GM21360 (cell line): Measurements from ENCODE around the gene ENTR1.
"Not testable (repeated sequence)": the region's sequence is repeated elsewhere in the genome, so short reads cannot be mapped to it uniquely, and the experiment has no call there.

Source experiments
- ATAC-seq: cut with Tn5 transposase; IDR thresholded peaks from one replicate; pipeline ENCODE4 v1.9.1; 2021; ENCODE audit warnings: mild to moderate bottlenecking, moderate library complexity; ENCODE audit not compliant: unreplicated experiment

Gene ENTR1

DNA sequence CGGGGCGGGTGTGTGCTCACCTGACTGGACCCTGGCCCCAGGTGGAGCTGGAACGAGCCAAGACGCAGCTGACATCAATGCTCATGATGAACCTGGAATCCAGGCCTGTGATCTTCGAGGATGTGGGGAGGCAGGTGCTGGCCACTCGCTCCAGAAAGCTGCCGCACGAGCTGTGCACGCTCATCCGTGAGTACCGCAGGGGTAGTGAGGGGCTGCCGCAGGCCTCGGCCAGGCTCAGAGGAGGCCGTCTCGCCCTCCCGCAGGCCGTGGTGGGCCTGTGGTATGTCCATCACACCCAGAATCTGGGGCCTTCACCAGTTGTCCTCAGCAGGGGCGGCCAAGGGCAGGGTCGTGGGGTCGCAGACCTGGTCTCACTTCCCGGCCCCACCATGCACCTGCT, 11.4 kb upstream of the ENTR1 start:
- no peak for ATAC-seq

DNA sequence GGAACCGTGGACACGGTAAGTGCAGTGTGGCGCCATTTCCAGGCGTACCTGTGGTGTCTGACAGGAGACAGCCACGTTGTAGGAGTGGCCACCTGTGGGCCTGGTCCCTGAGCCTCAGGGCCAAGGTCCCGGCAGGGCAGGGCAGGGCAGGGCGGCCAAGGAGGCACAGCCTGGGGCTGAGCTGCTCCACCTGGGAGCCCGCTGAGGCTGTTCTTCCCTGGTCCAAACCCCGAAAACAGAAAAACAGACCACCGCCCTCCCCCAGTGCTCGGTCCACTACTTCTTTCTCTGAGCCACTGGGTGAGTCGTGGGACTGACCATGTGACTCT, 8.6 kb upstream of the ENTR1 start:
- ATAC-seq, result no peak

DNA sequence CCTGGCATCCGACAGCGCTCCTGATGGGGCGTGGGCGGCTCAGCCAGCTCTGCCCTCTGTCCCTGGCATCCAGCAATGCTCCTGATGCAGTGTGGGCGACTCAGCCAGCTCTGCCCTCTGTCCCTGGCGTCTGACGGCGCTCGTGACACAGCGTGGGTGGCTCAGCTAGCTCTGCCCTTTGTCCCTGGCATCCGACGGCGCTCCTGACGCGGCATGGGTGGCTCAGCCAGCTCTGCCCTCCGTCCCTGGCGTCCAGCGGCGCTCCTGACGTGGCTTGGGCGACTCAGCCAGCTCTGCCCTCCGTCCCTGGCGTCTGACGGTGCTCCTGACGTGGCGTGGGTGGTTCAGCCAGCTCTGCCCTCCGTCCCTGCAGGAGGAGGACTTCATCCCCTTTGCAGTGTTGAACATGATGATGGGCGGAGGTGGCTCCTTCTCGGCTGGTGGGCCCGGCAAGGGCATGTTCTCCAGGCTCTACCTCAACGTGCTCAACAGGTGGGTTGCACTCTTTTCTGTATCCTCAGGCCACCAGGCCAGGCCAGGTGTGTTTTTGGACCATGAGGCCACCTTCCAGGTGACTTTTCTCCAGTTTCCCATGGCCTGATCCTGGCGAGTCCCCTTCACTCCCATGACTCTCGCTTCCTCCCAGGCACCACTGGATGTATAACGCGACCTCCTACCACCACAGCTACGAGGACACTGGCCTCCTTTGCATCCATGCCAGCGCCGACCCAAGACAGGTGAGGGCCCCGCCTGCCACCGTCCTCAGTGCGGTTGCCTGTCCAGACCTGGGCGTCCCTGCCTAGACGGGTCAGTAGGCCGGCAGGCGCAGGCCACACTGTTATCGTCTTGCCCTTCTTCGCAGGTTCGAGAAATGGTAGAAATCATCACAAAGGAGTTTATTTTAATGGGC, 8.0 kb upstream of the ENTR1 start:
- ATAC-seq, result no peak

DNA sequence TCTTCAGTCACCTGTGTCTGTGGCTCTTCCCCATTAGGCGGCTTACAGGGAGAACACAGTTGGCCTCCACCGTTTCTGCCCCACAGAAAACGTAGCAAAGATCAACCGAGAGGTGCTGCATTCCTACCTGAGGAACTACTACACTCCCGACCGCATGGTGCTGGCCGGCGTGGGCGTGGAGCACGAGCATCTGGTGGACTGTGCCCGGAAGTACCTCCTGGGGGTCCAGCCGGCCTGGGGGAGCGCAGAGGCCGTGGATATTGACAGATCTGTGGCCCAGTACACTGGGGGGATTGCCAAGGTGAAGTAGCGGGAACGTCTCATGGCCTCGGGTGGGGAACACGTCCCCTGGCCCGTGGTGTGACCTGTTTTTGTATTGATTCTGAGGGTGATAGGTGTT, 6.5 kb upstream of the ENTR1 start:
- ATAC-seq, result no peak

DNA sequence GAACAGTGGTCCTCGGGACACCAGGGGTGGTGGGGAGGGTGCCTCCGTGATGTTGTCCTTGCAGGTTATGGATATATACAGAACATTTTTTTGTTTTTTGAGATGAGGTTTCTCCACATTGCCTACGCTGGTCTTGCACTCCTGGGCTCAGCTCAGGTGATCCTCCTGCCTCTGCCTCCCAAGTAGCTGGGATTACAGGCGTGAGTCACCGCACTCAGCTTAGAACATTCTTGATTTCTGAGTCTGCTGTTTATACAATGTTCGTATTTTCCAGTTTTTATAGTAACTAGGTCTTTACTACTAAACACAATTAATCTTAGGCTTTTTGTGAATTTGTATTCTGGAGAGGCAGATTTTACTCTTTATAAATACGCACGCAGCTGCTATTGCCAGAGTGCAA, 6.0 kb upstream of the ENTR1 start:
- no peak for ATAC-seq

DNA sequence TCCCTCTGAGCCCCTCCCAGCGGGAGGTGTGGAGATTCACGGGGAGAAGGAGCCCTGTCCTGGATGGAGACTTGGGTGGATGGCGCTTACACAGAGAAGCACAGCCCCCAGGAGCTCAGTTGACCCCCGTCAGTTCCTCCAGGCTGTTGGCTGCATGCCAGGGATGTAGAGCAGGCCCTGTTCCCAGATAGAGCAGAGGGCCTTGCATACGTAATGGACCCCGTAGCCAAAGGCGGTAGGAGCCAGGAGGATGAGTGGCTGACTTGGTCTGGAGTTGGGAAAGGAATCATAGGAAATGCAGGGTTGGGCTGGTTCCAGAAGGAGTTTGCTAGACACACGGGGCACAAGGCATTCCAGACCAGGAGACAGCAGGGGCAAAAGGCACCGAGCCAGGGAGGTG, 2.5 kb upstream of the ENTR1 start:
- ATAC-seq, result no peak

DNA sequence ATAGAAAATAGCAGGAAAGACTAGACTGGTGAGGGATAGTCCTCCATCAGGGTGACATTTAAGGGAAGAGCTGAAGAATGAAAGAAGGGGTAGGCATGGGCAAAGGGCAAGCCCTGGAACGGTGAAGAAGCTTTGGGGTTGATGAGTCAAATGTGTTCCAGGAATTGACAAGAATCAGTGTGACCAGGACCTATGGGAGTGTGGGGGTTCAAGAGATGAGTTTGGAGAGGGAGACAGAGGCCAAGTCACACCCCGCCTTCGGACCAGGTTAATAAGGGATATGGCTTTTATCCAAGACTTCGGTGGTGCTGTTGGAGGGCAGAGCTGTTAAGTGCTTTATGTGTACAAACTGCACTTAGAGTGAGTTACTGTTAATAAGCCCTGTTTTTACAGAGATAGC, 964 bp upstream of the ENTR1 start:
- ATAC-seq, result no peak

DNA sequence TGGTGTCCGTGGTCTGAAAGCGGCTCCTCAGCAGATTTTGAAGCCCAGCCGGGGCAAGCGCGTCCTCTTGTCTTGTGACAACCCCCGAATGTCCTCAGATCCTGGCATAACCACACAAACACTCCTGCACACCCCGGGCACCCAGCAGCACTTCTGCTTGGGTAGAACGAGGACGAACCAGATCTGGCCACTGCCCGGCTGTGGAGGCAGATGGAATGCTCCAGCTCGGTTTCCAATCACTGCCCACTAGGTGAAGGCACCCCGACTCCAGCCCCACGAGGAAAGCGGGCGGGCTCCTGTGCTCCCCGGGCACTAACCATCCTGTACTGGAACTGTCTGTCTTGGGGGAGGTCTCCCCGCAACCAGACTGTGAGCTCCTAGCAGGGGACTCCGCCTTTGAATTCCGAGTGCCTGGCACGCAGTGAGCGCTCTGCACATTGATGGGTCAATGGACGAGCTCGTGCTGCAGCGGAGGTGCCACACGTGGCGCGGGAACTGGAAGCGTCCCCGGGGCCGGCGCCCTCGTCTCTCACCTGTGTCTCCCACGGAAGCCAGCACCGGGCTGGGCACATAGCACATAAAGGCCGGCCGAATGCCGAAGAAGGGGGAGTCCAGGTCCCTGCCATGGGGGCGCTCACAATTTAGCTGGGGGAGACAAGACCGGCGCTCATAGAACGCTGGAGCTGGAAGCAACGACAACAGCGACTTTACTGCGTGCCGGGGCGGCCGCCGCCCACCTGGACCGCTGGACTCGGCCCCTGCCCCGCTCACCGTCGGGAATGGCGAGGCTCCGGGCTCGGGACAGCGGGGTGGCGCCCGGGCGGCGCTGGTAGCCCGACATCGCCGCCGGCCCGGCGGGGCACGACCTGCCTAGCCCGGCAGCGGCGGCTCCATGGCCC, 608 bp downstream of the ENTR1 start:
- peak; percentile 19 for ATAC-seq

DNA sequence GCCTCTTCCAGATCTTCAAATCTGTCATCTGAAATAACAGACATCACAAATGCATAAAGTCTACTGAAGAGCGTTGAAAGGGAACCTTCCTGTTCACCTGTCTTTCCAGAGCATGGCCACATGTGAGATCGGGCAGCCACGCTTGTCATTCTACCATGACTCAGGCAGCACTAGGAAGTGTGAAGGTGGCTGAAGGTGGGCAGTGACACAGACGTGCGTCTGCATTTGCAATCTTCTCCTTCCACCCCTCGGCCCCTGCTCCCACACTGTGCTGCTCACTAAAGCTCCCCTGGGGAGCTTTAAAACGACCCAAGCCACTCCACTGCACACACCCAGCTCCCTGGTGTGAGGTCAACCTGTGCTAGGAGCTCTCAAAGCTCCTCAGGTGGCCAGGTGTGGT, 2.5 kb downstream of the ENTR1 start:
- ATAC-seq, result no peak

DNA sequence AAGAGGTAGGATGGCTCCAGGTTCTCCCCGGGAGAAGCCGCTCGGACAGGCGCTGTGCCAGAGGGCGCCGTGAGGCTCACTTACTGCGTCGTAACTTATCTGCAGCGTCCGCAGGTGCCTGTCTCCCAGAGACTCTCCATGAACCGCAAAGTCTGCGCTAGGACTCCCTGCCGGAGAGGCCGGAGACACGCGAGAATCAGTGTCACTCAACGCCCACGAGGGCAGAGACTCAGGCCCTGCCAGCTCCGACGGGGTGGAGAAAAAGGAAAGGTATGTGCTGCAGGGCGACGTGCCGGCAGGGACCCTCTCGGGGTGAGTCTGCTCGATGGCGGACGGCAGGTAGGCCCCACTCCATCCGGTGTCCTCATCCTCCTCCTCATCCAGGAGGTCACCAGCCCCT, 3.4 kb downstream of the ENTR1 start:
- not testable (repeated sequence) for ATAC-seq

DNA sequence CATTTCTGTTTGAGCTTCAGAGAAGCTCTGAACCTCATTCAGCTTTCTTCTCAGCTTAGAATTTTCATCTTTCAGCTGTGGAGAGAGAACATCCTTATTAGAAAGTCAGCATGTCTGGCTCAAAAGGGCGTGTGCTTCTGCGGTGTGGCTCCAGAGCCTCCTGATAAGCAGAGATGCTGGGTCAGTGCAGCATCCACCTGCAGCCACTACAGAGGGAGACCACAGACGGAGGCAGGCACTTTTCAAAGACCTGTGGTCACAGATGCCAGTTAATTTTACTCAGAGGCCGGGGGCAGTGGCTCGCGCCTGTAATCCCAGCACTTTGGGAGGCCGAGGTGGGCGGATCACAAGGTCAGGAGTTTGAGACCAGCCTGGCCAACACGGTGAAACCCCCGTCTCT, 4.5 kb downstream of the ENTR1 start:
- ATAC-seq, result not testable (repeated sequence)

DNA sequence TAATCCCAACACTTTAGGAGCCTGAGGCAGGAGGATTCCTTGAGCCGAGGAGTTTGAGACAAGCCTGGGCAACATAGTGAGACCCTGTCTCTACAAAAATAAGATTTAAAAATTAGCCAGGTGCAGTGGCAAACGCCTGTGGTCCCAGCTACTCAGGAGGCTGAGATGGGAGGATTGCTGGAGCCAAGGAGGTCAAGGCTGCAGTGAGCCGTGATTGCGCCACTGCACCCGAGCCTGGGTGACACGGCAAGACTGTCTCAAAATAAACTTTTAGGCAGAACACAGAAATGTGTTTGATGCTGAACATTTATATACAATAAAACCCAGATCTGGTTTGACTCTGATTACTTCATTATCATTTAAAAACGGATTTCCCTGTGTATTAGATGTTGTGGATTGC, 4.9 kb downstream of the ENTR1 start:
- ATAC-seq, result no peak

DNA sequence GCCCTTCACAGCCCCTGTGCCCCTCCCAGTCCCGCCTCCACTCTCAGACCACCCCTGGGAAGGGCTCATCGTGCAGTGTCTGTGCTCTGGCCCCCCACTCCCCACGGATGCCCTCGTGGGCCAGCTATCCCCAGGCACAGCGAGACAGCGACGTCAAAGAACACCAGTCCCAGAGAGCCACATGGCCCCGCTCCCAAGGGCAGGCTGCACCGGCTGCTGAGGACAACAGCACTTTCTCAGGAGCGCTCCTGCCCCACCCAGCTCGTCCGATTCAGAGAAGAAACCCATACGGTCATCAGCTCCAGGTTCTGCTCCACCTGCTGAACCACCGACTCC, 5.6 kb downstream of the ENTR1 start:
- no peak for ATAC-seq

DNA sequence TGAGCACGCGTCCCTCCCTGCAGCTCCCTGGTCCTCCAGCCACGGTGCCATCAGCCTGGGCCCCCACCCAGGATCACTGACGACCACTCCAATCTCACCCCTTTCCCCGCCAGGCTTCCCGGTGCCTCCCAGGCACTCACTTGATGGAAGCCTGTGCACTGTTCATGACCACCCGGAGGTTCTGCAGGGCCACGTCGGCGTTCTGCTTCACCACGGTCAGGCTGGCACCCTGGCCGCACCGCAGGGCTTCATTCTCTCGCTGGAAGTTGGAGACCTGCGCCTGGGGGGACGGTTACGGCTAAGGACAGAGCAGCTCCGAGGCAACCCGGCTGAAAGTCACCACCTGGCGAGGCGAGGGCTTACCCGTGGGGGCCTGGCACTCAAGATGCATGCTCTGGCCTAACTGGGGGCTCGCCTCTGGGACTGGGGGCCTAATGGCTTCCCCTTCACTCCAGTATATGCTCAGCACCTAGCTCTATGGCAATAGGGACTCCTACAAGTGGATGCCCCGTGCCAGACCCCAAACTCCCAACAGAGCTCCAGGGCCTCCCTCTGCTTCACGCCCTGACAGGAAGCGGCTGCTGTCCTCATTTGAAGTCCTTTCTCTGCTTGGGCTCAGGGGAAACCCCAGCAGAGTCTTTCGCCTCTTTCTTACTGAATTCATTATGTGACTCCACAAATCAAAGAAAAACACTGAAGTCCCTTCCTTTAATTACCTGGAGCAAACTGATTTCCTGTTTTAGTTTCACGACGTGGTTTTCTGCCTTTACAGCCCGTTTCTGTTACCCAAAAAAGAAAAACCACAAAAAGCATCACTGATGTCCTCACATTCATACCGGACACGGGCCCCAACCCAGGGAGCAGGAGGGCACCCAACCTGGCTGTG, 6.3 kb downstream of the ENTR1 start:
- no peak for ATAC-seq

DNA sequence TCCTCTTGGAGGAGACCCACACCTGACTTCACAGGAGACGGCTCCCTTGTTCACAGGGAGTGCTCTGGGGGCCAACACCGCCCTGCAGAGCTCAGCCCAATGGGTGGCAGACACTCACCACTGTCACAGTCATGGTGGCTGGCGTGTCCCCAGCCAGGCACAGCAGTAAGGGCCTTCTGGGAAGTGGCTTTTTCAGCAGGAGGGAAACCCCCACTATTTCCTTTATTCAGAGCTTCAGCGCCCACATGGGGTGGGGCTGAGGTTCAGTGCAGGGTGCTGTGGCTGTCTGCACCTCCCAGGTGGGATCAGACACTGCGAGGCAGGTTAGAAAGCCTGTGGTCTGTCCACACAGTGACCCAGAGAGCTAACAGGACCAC, 6.9 kb downstream of the ENTR1 start:
- ATAC-seq, result no peak

DNA sequence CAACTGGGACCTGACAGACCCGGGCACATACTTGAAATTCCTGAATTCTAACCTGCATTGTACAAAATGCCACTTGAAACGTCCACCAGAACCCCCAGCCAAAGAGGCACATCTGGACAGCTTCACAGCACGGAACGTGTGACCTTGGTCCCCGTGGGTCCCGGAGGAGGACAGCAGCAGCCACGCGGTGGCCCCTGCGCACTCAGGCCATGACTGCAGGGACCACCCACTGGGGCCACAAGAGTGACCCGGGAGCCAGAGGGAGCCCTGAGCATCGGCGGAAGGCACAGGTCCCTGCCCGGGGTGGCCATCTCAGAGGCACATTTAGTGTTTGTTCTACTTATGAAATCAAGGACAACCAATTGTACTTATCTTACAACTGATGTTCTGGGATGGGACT, 8.3 kb downstream of the ENTR1 start:
- ATAC-seq, result no peak

DNA sequence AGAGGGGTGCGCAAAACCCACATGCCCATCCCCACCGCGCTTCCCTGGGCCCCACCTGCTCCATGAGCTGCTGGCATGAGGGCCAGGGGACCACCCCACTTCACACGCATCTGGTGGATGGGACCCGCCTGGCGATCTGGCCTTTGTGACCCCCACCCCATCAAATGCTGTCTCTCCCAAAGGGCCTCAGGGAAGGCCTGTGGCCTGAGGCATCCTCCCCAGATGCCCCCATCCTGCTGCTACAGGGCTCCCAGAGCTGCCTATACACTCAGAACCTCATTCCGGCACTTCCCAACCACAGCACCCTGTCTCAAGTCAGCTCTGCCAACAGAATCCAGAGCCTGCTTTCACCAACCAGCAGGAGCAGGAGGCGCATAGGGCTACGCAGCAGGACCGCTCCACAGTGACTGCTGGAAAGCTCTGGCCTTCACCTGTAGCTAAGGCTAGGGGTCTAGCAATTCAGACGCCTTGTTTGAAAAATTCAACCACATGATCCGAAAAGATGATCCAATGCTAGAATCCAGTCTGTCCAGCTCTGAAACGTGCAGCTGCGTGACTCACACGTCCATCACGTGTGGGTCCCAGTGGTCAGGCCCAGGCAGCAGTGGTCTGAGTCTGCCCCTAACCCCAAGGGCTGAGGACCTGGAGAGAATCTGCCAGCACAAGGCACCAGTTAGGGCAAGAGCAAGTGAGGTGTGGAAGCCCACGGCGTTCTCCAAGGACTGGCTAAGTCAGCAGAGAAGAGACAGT, 9.1 kb downstream of the ENTR1 start:
- no peak for ATAC-seq

DNA sequence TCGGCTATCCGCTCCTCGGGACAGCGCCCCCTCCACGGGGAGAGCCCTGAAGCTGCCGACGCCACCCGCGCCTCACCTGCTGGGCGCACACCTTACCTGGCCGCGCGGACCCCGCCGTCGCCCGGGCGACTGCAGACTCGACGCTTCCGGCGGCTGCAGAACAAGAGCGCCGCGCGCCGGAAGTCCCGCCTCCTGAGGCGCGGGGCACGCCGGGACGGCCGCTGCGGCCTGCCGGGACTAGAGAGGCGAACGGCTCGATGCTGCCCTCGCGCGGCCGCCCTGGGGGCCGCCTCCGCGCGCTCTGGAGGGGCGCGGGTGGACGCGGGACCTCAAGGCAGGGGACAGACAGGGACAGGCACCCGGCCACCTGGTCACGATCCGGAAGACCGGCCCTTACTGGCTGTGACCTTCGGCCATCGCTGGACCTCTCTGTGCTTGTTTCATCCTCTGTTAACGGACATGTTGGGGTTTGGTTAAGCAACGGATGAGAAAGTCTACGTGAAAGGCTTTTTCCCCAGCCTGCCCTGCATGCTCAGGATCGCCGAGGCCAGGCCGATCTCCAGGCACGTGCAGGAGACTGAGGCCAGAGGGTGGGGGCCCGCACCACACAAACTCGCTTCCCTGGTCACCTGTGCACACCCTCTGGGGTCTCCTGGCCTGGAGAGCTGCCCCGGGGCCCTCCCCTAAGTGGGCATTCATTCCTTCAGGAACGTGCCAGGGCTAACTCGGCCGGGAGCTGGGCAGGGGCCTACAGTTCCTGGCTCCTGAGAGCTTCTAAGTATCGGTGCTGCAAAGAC, 10.2 kb downstream of the ENTR1 start, which contains the start of gene SNAPC4:
SNAPC4 (minus strand) TSS at position 133 of the 797 bp plus-strand sequence. CDS start 1,742 bp downstream, outside the sequence.
- ATAC-seq, result peak; percentile 59

DNA sequence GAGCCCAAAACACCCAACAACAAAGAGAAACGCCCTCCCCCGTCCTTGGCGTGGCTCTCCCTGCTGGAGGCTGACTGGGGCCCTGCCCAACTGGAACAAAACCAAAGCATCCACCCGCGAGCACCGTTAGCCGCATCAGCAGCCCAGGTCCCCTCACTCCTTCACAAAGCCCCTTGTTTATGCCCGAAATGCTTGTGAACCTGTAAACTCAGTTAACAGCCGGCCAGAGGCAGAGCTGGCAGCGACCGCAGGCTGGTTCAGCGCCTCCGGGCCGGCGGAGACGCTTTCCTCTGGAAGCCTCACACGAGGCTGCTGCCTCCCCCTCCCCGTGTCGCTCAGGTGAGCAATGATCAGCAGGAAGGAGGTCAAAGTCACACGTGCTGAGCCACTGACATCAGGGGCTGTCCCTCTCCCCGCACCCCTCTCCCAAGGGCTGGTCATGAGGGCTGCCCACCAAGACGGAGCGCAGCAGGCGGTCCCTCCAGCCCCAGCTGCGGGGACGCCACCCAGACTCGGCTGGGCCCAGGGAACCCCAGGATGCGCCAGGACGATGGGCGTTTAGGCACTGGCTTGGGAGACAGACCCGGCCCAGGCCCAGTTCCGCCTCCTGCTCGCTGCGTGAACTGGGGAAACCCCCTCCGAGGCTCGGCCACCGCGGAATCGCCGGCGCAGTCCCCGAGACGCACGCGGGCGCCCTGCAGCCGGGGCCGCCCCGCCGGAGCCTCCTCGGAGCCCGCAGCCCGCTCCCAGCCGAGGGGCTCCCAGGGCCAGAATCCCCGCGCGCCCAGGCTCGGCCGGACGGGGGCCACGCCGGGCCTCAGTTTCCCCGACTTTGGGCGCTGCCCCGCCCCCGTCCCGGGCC, 11.0 kb downstream of the ENTR1 start:
- peak; percentile 25 for ATAC-seq
